UCSD-AML1 (cell line): Measurements from ENCODE around the gene IRF5.
A peak's percentile ranks its signal among the peaks of the same experiment; 100 is the strongest.

Experiments used
- DNase-seq: peaks from one replicate; lab custom pipeline; 2025; ENCODE audit not compliant: unreplicated experiment; lab: John Stamatoyannopoulos, UW

Gene IRF5

DNA sequence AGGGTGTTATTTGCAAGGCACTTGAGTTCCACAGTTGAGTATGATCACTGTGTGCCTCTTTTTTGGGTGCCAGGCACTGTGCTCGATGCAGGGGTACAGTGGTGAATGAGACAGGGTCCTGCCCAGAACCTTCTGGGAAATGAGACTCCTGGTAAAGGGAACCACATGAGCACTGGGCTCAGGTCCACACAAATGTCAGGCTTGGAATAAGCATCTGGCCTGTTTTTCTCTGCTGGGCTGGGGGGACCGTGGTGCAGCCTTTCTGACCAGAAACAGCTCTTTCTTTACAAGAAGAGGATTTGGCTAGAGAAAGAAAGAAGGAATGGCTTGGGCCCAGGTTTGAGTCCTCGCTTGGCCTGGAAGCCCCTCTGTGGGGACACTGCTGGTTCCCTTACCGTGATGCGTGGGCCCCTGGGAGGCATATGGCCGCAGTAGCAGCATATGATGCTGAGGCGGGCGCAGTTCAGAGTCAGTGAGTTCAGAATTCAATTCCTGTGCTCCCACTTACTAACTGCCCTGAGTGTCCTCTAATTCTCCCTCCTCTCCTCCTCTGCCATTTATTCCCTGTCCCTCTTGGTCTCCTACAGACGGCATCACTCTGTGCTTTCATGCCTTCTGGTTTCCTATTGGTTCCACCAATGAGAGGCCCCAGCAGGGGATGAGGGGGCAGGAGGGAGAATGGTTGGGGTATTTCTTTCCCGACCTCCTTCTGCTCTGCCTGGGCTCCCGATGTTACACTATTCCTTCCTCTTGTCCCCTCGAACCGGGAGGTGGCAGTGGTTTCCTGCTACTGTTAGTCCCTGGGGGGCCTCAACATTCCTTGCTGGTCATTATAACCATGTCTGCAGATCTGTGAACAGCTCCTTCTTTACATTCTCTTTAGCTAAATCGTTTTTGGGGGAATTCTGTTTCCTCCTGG is 17.6 kb upstream of the IRF5 start:
- DNase-seq = no peak

DNA sequence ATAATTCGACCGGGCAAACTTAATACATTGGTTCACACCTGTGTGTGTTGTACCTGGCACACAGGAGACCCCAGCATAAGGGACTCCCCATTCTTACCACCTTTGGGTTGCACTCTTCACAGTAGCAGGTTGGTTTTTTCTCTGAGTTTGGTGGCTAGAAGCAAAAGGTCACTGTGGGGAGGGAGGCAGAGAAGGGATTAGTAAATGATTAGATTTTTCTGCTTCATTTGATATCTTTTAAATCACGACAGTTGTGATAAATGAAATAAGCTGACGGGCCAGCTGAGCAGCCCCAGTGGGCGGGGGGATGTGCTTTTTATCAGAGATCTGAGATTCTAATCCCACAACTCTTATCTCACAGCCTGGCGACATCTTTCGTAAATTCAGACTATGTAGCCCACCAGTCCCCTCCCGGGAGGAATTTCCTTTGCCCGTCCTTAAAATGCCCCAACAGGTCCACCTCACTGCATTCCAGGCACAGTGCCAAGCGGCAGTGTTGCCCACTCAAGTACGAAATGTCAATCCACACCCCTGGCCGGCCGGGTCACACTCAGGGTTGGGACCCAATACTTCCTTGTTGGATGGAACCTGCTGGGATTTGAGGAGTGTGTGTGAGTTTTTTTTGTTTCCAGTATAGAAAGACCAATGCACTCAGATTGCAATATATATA is 16.7 kb upstream of the IRF5 start:
- DNase-seq = no peak

- no peak for DNase-seq
Observed at GRCh38 chr7:128921866-128922440, 15.8 kb upstream of the IRF5 start.

DNA sequence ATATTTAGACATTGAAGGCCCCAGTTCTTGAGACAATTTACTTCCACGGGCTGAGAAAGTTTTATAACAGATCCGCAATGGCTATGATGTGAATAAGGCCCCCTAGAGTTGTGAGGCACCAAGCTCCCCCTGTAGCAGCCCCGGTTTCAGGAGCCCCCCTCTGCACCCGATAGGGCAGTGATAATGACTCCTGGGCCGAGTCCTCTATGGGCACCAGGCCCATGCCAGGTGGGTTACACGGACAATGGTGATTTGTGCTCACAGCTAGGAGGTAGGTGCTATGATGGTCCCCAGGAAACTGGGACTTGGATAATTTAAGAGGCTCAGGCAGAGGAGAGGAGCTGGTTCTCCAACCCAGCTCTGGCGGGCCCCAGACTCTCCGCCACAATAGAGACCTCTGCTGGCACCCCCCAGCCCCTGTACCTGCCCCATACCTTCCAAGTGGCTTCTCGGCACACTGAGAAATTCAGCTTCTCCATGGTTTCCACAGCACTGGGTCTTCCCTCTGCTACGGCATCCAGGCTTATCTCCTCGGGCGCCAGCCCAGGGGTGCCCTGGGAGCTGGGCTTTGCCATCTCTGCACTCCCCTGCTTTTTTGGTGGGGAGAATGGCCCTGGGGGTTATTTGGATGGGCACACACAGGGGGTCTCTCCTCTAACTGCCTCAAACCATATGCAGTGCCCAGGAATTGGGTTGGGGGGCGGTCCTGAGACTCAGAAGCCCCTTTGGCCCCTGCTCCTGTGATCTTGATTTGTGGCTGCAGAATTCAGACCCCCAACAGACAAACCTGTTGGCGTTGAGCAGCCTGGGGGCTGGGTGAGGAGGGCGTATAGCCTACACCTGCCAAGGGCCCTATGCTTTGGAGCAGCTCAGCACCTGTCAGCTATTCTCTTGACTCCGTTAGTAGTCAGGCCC is 15.0 kb upstream of the IRF5 start:
- DNase-seq = no peak

DNA sequence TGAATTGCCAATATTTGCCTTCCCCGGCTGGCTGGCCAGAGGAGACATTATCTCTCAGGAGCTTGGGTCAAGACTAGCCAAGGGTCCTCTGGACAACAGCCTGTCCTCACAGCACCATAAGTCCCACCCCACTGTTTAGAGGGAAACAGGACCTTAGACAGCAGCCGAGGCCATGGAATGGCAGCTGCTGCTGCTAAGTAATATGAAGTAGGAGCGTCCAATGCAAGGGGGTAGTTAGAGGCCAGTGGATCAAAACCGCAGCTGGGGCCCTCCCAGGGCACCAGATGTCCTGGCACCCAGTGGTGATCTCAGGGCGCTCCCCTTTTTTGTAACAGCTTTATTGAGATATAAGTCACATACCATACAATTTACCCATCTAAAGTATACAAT is 14.3 kb upstream of the IRF5 start:
- no peak for DNase-seq

GRCh38 chr7:128924707-128925588 is 12.8 kb upstream of the IRF5 start:
- DNase-seq = no peak

GRCh38 chr7:128928159-128928813 is 9.4 kb upstream of the IRF5 start:
- DNase-seq = no peak

- DNase-seq = no peak
Observed at GRCh38 chr7:128928882-128929788, 8.6 kb upstream of the IRF5 start.

- no peak for DNase-seq
Observed at GRCh38 chr7:128931190-128931798, 6.4 kb upstream of the IRF5 start.

- no peak for DNase-seq
Observed at GRCh38 chr7:128931965-128932861, 5.5 kb upstream of the IRF5 start.

DNA sequence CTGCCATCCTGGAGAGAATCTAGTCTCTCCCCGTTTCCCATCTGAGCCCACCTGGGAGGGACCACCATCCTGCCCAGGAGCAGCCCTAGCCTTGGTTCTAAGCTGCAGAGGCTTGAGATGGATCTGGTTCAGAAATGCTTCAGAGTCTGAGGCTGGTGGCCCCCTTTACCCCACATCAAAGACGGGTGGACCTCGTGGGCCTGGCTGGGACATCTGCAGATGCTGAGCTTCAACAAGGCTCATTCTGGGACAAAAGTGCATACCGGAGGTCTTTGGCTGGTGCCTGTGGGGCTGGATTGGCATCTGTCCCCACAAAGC is 4.9 kb upstream of the IRF5 start:
- DNase-seq = no peak

GRCh38 chr7:128933180-128933891 is 4.4 kb upstream of the IRF5 start:
- DNase-seq = peak; percentile 40

DNA sequence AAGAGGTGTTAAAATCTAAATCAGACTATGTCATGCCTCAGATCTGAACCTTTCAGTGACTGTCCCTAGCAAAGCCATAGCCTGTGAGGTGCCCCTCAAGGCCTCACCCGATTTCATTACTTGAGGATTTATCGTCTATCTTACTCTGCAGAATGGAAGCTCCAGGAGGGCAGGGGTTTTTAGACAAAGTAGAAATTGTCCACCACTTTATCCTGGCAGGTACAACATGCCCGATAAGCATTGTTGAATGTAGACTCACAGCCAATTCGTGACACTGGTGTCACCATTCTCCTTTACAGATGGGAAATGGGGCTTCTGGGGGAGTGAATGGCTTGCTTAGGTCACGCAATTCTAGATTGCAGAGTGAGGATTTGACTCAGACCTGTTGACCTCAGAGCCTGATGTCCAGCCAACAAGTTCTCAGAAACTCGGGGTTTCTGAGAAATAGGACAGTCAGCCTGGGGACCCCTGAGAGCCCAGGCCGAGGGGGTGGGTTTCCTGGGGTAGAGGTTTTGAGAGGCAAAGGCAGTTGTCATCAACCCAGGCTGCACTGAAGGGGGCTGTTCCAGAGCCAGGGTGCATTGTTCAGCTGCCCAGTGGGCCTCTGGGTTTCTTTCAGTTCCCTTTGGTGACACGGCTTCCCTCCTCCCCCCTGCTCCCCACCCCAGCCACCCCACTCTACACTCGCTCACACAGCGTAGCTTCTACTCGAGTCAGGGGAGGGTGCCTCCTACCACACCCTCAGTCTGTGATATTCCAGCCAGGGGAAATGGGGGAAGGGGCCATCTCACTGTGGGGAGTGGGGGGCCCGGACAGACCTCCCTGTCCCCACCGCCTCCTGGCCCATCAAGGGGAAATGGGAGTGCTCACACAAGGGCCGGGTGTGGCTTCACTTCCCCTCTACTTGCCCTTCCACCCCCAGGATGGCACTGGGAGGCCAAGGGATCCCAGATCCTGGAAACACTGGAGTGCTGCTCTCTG is 3.1 kb upstream of the IRF5 start:
- DNase-seq = no peak

- no peak for DNase-seq
Observed at GRCh38 chr7:128935342-128935730, 2.4 kb upstream of the IRF5 start.

GRCh38 chr7:128936798-128937197 is 929 bp upstream of the IRF5 start:
- no peak for DNase-seq

GRCh38 chr7:128937271-128937646 is 468 bp upstream of the IRF5 start:
- no peak for DNase-seq
